ENCODE data around the gene TIA1.
"Not testable (repeated sequence)": the region's sequence is repeated elsewhere in the genome, so short reads cannot be mapped to it uniquely, and the experiment has no call there.

TIA1 gene

GRCh38 chr2:70248181-70248847 lies at the start of gene TIA1:
TSS of gene TIA1 (minus strand) at chr2:70248628. CDS start at chr2:70248430, 198 bp downstream.
- no peaks in the 10 kb centered on the region for H3K9me3 Mint-ChIP-seq
- no peaks in the 10 kb centered on the region for H3K27me3 Mint-ChIP-seq
- H3K4me1 Mint-ChIP-seq (ENCODE audit: low read depth), result peaks cover 36% of the 10 kb centered on the region
- peaks cover 46% of the 10 kb centered on the region for H3K36me3 Mint-ChIP-seq (ENCODE audit: low read depth)
- H3K27ac Mint-ChIP-seq, result peak within 1 kb of the TSS; percentile 99
- H3K4me3 Mint-ChIP-seq, result peak within 1 kb of the TSS; percentile 96
- peak; percentile 97 for DNase-seq

- Mint-ChIP-seq H3K27ac (peak overlapping the region; percentile 77), H3K36me3 (ENCODE audit: low read depth) (peaks cover 75% of the 10 kb centered on the region), H3K4me1 (ENCODE audit: low read depth) (peaks cover 48% of the 10 kb centered on the region)
- not testable (repeated sequence) for H3K4me3 Mint-ChIP-seq, DNase-seq, H3K27me3 Mint-ChIP-seq, H3K9me3 Mint-ChIP-seq
These were observed 49.4 kb upstream of the TIA1 start for GRCh38 chr2:70297828-70298227.

GRCh38 chr2:70283500-70284191 lies 35.2 kb upstream of the TIA1 start:
- DNase-seq, result no peak
- Mint-ChIP-seq H3K36me3 (ENCODE audit: low read depth) (peaks cover 96% of the 10 kb centered on the region), H3K27me3 (no peaks in the 10 kb centered on the region), H3K4me1 (ENCODE audit: low read depth) (peaks cover 52% of the 10 kb centered on the region), H3K9me3 (no peaks in the 10 kb centered on the region), H3K4me3 (no peak overlapping the region), H3K27ac (peak overlapping the region; percentile 69)

- H3K4me1 Mint-ChIP-seq (ENCODE audit: low read depth), result peaks cover 43% of the 10 kb centered on the region
- H3K27ac Mint-ChIP-seq, result peak overlapping the region; percentile 41
- H3K36me3 Mint-ChIP-seq (ENCODE audit: low read depth), result peaks cover 96% of the 10 kb centered on the region
- no peak overlapping the region for H3K4me3 Mint-ChIP-seq
- no peaks in the 10 kb centered on the region for H3K27me3 Mint-ChIP-seq
- no peak for DNase-seq
- no peaks in the 10 kb centered on the region for H3K9me3 Mint-ChIP-seq
These were observed 34.0 kb upstream of the TIA1 start for GRCh38 chr2:70282439-70282838.

GRCh38 chr2:70280242-70280798 lies 31.9 kb upstream of the TIA1 start:
- H3K4me3 Mint-ChIP-seq, result no peak overlapping the region
- H3K9me3 Mint-ChIP-seq, result no peaks in the 10 kb centered on the region
- DNase-seq, result no peak
- H3K27me3 Mint-ChIP-seq, result no peaks in the 10 kb centered on the region
- peaks cover 92% of the 10 kb centered on the region for H3K36me3 Mint-ChIP-seq (ENCODE audit: low read depth)
- H3K4me1 Mint-ChIP-seq (ENCODE audit: low read depth), result peaks cover 24% of the 10 kb centered on the region
- peak overlapping the region; percentile 24 for H3K27ac Mint-ChIP-seq

GRCh38 chr2:70270323-70270722 lies 21.9 kb upstream of the TIA1 start:
- no peaks in the 10 kb centered on the region for H3K9me3 Mint-ChIP-seq
- H3K27ac Mint-ChIP-seq, result no peak overlapping the region
- peaks cover 37% of the 10 kb centered on the region for H3K36me3 Mint-ChIP-seq (ENCODE audit: low read depth)
- no peak overlapping the region for H3K4me3 Mint-ChIP-seq
- peaks cover 3% of the 10 kb centered on the region for H3K4me1 Mint-ChIP-seq (ENCODE audit: low read depth)
- DNase-seq, result no peak
- H3K27me3 Mint-ChIP-seq, result no peaks in the 10 kb centered on the region

- not testable (repeated sequence) for H3K4me3 Mint-ChIP-seq; H3K9me3 Mint-ChIP-seq; H3K27ac Mint-ChIP-seq; H3K4me1 Mint-ChIP-seq (ENCODE audit: low read depth); DNase-seq; H3K27me3 Mint-ChIP-seq
- H3K36me3 Mint-ChIP-seq (ENCODE audit: low read depth), result peaks cover 35% of the 10 kb centered on the region
These were observed 21.2 kb upstream of the TIA1 start for GRCh38 chr2:70269422-70270302.

- not testable (repeated sequence) for H3K27me3 Mint-ChIP-seq; H3K27ac Mint-ChIP-seq; H3K9me3 Mint-ChIP-seq; H3K4me3 Mint-ChIP-seq; H3K4me1 Mint-ChIP-seq (ENCODE audit: low read depth); DNase-seq
- H3K36me3 Mint-ChIP-seq (ENCODE audit: low read depth), result peaks cover 45% of the 10 kb centered on the region
These were observed 18.5 kb upstream of the TIA1 start for GRCh38 chr2:70266925-70267324.

GRCh38 chr2:70261501-70261900 lies 13.1 kb upstream of the TIA1 start:
- DNase-seq, result no peak
- Mint-ChIP-seq H3K36me3 (ENCODE audit: low read depth) (peaks cover 55% of the 10 kb centered on the region), H3K9me3 (no peaks in the 10 kb centered on the region), H3K27ac (peak overlapping the region; percentile 20), H3K27me3 (no peaks in the 10 kb centered on the region), H3K4me3 (no peak overlapping the region), H3K4me1 (ENCODE audit: low read depth) (peaks cover 42% of the 10 kb centered on the region)

- Mint-ChIP-seq H3K27ac (peak overlapping the region; percentile 63), H3K36me3 (ENCODE audit: low read depth) (peaks cover 37% of the 10 kb centered on the region), H3K9me3 (no peaks in the 10 kb centered on the region), H3K4me3 (peak overlapping the region; percentile 88), H3K27me3 (no peaks in the 10 kb centered on the region), H3K4me1 (ENCODE audit: low read depth) (peaks cover 39% of the 10 kb centered on the region)
- DNase-seq, result no peak
These were observed 10.1 kb upstream of the TIA1 start for GRCh38 chr2:70258532-70258875.

GRCh38 chr2:70255637-70256314 lies 7.3 kb upstream of the TIA1 start:
- H3K4me3 Mint-ChIP-seq, result no peak overlapping the region
- no peaks in the 10 kb centered on the region for H3K27me3 Mint-ChIP-seq
- no peak for DNase-seq
- no peak overlapping the region for H3K27ac Mint-ChIP-seq
- peaks cover 17% of the 10 kb centered on the region for H3K36me3 Mint-ChIP-seq (ENCODE audit: low read depth)
- peaks cover 25% of the 10 kb centered on the region for H3K4me1 Mint-ChIP-seq (ENCODE audit: low read depth)
- H3K9me3 Mint-ChIP-seq, result no peaks in the 10 kb centered on the region

GRCh38 chr2:70250434-70250833 lies 2.0 kb upstream of the TIA1 start:
- no peak for DNase-seq
- Mint-ChIP-seq H3K27ac (no peak overlapping the region), H3K36me3 (ENCODE audit: low read depth) (peaks cover 32% of the 10 kb centered on the region), H3K4me3 (no peak overlapping the region), H3K9me3 (no peaks in the 10 kb centered on the region), H3K4me1 (ENCODE audit: low read depth) (peaks cover 15% of the 10 kb centered on the region), H3K27me3 (no peaks in the 10 kb centered on the region)

GRCh38 chr2:70247364-70248180 lies 856 bp downstream of the TIA1 start:
- peaks cover 51% of the 10 kb centered on the region for H3K36me3 Mint-ChIP-seq (ENCODE audit: low read depth)
- H3K27ac Mint-ChIP-seq, result peak overlapping the region; percentile 99
- no peaks in the 10 kb centered on the region for H3K9me3 Mint-ChIP-seq
- H3K4me3 Mint-ChIP-seq, result peak overlapping the region; percentile 96
- H3K27me3 Mint-ChIP-seq, result no peaks in the 10 kb centered on the region
- DNase-seq, result no peak
- peaks cover 42% of the 10 kb centered on the region for H3K4me1 Mint-ChIP-seq (ENCODE audit: low read depth)

Data from activated T-cell treated with anti-CD3 and anti-CD28 coated beads, Interleukin-2, amount 50 U/mL, for 24 hours (primary cell).